GM12875 (cell line): ENCODE measurements around the gene SLC22A13.

Source experiments
- H3K4me3 ChIP-seq: one replicate; pipeline ENCODE4 v1.5.1; 2011; ENCODE audit warnings: low read depth, low read length, control low read depth
- CTCF ChIP-seq: IDR thresholded peaks from 2 replicates; pipeline ENCODE4 v1.5.1; 2011; ENCODE audit warnings: low read depth, mild to moderate bottlenecking, control low read depth, inconsistent platforms, low read length, moderate library complexity, borderline replicate concordance; ENCODE audit not compliant: insufficient read depth

The SLC22A13 gene

GRCh38 chr3:38265604-38266307, at the start of gene SLC22A13:
Gene SLC22A13, plus strand, starts transcription at chr3:38265812. Its CDS starts 49 bp downstream, at chr3:38265861.
- TF ChIP-seq CTCF = no peak
- no peak within 1 kb of the TSS for H3K4me3 ChIP-seq

DNA sequence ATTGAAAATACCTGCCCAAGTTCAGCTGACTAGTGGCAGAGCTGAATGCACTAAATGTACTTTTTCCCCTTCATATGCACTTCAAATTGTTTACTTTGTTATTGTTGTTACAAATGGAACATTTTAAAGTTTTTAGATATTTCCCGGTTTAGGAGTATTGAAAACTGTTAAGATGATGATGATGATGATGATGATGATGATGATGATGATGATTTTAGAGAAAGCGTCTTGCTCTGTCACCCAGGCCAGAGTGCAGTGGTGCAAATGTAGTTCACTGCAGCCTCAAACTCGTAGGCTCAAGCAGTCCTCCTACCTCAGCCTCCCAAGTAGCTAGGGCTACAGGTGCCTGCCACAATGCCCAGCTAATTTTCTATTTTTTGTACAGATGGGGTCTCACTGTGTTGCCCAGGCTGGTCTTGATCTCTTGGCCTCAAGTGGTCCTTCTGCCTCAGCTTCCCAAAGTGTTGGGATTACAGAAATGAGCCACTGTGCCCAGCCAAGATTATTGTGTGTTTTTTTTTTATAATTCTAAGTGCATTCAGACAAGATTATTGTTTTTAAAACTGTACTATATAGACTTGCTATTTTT, 45.9 kb upstream of the SLC22A13 start:
- no peak for TF ChIP-seq CTCF

GRCh38 chr3:38221005-38221404, 44.6 kb upstream of the SLC22A13 start:
- no peak for TF ChIP-seq CTCF
- no peak overlapping the region for H3K4me3 ChIP-seq

More for the DNA sequence above, 45.9 kb upstream of the SLC22A13 start:
- no peak overlapping the region for H3K4me3 ChIP-seq

- H3K4me3 ChIP-seq = no peak overlapping the region
- no peak for TF ChIP-seq CTCF
These were observed 43.5 kb upstream of the SLC22A13 start for GRCh38 chr3:38222032-38222634.

DNA sequence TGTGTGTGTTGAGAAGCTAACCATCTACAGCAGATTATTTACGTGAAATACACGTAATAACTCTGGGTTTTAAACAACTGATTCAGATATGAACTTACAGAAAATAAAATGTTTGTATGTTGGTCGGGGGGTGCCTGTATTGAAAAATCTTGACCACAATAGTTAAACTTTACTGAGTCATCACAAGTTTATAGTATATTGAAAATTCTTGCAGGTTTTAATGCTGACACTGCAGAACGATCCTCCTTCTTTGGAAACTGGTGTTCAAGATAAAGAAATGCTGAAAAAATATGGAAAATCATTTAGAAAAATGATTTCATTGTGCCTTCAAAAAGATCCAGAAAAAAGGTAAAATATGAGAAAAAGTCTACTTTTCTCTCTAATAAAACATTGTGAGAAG, 41.3 kb upstream of the SLC22A13 start:
- no peak for TF ChIP-seq CTCF
- H3K4me3 ChIP-seq = no peak overlapping the region

- TF ChIP-seq CTCF = no peak
- no peak overlapping the region for H3K4me3 ChIP-seq
These were observed 39.3 kb upstream of the SLC22A13 start for GRCh38 chr3:38226273-38226672.

- TF ChIP-seq CTCF = no peak
- no peak overlapping the region for H3K4me3 ChIP-seq
These were observed 37.6 kb upstream of the SLC22A13 start for GRCh38 chr3:38227989-38228388.
